Measurements from ENCODE around the gene NUDT12. TPM values are rescaled to one million over a fixed set of nuclear protein-coding genes. Genes with fewer than 3 reads are reported as not detected.

The NUDT12 gene
- total RNA-seq, result 10 to 100 TPM in 1 of 2 donors, 1 to 10 TPM in 1; 10.0 to 10.1 TPM
- long read RNA-seq, donor 1, partial matches to known transcripts, result 1 of 4 reads
- long read RNA-seq, donor 1, other reads (novel, unspliced or antisense), result 1 of 4 reads
- long read RNA-seq, donor 2, partial matches to known transcripts, result 1 of 1 reads
- long read RNA-seq, donor 2, other reads (novel, unspliced or antisense), result 0 of 1 reads

DNA sequence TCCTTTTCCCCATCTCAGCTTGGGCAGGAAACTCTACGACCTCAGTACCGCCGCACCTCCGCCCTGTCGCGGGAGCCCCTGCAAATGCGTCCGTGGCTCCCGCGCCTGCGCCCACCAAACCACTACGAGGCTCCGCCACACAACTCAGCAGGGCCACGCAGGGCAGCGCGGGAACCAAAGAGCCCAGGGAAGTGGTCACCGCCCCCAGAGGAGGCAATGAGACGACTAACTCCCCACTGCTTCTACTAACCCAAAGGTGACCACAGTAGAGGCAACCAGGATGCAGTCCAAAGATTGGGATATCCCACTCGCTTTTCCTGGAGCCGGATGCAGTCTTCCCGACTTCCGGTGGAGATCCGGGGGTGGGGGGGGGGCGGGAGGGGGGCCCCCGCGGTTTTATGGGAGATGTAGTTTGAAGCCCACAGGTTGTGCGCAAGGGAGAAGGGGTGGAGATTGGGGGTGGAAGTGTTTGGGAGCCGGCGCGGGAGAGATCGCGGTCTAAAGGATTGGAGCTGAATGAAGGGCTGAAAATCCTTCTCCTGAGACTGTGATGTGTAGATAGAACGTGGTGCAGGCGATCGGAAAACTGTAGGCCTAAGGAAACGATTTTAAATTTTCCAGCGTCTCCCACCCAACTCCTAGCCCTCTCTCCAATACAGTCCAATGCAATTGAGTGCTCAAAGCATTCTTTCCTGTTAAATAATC lies at the start of gene NUDT12:
Gene NUDT12, minus strand, starts transcription at position 337 of the 705 bp plus-strand sequence. CDS start 2,541 bp downstream, outside the sequence.
- intact Hi-C loops (cut with DNase I), result no loop called here

DNA sequence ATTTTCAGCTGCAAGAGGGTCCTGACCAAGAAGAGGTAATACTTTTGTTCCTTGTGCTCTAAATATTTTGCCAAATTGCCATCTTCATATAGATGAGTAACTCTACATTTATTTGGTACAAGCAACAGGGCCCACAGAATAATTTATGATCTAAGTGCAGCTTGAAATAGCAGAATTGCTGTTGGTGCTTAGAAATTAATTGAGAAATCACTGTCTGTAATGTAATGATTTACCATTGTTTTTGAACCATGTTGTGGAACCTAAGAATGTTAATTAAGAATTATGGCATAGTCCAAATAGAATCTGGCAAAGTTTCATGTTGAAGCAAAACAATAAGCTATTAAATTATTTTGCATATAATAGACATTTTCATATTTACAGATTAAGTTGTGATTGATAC lies 44.8 kb upstream of the NUDT12 start:
- intact Hi-C loops (cut with DNase I), result no loop called here
- no peak for DNase-seq (ENCODE audit: low spot score)

More for the DNA sequence above, at the start of gene NUDT12:
- peak; percentile 91 for DNase-seq (ENCODE audit: low spot score)

DNA sequence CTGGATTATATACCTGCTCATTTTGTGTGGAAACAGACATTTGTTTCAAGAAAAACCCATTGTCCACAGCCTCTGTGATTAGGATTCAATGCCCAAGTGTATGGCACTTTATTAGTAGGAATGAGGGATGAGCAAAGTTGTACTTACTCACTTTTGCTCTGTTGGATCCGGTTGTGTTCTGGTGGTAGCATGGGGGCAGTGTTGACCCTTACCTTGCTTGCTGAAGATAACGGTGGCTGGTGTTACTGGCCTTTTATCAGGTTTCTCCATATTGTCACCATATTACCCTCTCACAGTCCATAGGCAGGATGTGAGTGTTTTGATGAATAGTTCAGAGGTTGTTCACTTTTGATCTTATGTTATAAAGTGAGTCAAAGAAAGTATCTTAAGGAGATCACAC lies 42.7 kb upstream of the NUDT12 start:
- intact Hi-C loops (cut with DNase I), result no loop called here
- DNase-seq (ENCODE audit: low spot score), result no peak

DNA sequence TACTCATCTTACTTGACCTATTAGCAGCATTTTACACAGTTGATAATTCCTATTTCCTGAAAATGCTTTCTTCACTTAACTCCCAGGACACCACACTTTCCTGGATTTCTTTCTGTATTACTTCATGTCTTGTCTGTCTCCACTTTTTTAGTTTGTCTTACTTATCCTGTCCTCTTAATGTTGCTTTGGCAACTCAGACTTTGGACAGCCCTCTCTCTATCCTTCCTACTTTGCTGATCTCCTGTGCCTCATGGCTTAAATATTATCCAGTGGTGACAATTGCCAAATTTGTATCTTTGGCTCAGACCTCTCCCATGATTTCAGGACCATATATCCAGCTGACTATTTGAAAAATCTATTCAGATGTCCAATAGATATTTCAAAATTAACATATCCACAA lies 39.8 kb upstream of the NUDT12 start:
- intact Hi-C loops (cut with DNase I), result no loop called here

DNA sequence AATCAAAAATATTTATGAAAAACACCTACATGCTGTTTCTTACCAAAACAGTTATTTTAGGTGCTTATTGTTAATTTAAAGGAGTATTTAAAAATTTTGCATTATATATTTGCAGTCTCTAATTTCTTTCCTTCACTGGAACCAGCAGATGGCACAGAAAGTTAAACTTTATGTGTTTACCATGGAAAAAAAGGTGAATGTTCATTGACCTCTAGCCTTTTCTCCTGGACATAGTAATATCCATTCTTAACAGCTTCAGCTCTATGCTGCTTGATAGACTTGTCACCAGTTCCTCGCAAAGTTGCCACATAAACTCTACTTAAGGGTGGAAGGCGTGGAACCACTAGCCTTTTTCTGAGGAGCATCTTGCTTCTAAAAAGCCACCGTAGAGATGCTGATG lies 38.7 kb upstream of the NUDT12 start:
- intact Hi-C loops (cut with DNase I), result no loop called here
- DNase-seq (ENCODE audit: low spot score), result no peak

More for the DNA sequence above, 39.8 kb upstream of the NUDT12 start:
- DNase-seq (ENCODE audit: low spot score), result no peak

DNA sequence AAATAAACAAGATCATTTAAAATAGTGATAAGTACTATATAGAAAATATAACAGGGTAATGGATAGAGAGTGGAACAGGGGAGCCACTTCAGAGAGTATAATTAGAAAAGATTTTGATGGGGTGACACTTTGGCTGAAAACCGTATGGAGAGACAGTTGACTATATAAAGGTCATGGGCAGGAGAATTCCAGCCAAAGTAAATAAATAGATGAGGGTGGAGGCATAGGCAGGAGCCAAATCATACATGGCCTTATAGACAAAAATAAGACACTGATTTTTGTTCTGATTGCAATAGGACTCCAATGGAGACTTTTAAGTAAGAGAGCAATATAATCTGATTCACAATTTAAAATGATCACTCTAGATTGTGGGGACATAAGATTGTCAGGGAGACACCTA lies 37.5 kb upstream of the NUDT12 start:
- DNase-seq (ENCODE audit: low spot score), result no peak
- intact Hi-C loops (cut with DNase I), result no loop called here

DNA sequence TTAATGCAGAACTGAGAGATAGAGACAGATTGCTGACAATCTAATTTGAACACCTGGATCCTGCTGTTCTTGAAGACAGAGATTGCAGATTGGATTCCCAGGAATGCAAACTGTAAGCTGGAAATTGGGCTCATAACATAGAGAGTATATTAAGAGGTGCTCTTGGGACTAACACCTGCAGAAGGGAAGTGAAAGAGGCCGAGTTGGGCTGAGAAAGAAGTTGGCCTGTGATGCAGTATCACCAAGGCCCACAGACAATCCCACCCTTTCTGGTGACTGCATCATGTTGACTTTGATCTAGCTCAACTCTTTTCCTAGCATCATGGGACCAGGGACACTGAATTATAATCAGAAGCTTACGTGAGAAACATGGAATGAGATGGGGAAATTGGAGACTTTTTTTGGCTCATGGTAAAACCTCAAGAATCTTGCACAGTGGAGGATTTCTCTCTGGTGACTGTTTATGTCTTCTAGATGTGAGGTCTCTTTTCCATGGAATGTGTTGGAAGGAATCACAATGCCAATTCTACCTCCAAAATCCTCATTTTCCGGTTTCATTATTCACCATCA lies 36.5 kb upstream of the NUDT12 start:
- intact Hi-C loops (cut with DNase I), result no loop called here
- DNase-seq (ENCODE audit: low spot score), result no peak

DNA sequence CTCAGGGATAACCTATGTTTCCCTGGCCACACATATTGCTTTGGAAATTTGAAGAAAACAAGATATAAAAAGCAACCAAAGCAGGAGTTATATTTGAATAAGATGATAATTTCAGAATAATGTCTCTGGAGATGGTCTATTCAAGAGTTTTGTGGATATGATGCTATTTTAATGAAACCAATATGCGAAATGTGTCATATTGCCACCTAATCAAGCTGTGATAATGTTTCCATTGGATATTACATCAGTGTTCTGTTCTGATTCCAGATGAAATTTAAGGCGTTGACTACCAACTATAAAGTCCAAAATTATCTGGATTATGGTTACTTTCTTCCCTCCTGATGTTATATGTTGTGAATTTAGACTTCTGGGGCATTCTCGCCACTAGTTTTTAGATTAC lies 27.6 kb upstream of the NUDT12 start:
- no peak for DNase-seq (ENCODE audit: low spot score)
- intact Hi-C loops (cut with DNase I), result no loop called here

DNA sequence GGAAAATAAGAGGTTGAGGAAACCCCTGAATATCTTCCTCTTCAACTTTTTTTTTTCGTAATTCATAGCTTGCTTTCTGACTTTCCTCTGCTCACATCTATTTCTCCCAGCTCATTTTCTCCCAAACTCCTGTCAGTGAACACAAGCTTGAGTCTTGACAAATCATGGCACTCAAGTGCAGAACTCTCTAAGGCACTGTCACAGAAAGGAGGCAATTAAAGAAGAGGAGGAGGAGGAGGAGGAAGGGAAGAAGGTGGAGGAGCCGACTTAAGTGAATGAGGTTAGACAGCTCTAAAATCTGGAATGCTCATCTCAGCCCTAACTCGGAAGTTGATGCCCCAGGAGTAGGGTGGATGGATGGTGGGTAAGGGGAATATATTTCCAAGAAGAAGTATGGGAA lies 27.2 kb upstream of the NUDT12 start:
- intact Hi-C loops (cut with DNase I), result no loop called here
- DNase-seq (ENCODE audit: low spot score), result no peak

DNA sequence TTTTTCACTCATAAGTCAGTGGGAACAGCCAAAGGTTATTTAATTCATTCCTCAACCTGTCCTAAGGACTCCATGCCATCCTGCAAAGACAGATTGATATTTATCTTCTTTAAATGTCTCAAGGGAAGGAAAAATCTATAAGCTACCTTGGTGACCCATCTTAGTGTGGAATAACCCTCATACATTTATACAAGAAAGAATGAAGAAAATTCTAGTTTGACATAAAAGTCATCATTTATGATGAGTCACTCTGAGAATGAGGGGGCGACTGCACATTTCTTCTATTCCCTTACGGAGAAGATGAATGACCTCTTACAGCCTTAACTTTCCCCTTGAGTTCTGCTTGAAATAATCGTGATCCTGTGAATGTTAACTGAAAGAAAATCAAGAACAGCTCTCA lies 26.8 kb upstream of the NUDT12 start:
- DNase-seq (ENCODE audit: low spot score), result no peak
- intact Hi-C loops (cut with DNase I), result no loop called here

DNA sequence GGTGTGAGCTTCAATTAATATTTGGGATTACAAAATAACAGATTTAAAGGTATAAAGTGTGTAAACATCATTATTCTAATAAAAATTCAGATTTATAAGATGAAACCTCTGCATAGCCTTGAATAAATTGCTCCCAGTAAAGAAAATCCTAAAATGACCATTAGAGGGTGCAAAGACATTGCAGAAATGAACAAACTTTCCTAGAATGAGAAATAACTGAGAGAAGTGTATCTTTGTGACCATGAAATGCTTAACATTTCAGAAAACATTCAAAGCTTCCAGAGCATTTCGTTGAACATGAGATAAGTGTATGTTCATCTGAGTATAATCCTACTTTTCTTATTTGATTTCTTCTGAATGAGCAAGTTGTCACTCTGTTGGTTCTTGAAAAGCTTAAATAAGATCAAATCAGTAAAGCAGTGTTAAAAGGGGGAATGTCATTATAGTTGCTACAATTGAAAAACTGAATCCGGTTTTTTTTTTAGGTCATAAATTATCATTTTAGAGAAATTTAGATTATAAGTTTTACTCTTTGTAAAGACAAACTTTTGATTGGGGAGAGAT lies 24.7 kb upstream of the NUDT12 start:
- intact Hi-C loops (cut with DNase I), result no loop called here
- no peak for DNase-seq (ENCODE audit: low spot score)

DNA sequence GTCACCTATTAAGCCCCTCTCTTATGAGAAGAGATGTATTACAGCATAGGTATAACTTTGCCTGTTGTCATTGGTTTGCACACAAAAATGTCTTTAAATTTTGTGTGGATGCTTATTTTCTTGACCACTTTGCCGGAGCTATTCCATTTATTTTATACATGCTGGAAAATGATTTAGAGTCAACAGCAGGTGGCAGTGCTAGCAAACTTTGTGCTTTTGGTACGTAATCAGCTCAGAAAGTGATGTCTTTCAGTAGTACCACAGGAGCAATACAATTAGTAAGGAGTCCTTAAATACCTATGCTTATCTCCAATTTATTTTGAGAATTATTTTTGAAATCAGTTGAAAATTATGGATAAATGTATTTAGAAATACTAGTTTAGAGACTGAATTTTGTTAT lies 19.8 kb upstream of the NUDT12 start:
- DNase-seq (ENCODE audit: low spot score), result no peak
- intact Hi-C loops (cut with DNase I), result loop anchor here in 1 of 2 donors (5.0 kb wide), 1 partner anchor 650 kb away; no protein-coding TSS in a partner anchor

DNA sequence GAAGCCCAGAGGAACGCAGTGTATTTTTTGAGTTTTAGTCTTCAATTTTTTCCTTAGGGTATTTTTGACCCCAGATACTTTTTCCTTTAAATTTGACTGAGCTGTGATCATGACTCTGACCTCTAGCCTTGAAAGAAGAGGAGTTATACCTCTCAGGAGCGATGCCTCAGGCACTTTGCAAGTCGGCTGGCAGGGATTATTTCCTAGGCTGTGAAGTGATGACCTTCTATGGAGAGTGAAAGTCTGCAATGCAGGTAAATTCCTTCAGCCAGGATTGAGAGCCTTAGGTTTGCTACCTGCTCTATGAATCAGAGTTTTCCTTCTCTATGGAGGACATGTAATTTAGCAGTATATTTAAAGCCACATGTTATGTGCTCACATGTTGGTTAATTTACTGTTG lies 10.8 kb upstream of the NUDT12 start:
- intact Hi-C loops (cut with DNase I), result no loop called here
- no peak for DNase-seq (ENCODE audit: low spot score)

DNA sequence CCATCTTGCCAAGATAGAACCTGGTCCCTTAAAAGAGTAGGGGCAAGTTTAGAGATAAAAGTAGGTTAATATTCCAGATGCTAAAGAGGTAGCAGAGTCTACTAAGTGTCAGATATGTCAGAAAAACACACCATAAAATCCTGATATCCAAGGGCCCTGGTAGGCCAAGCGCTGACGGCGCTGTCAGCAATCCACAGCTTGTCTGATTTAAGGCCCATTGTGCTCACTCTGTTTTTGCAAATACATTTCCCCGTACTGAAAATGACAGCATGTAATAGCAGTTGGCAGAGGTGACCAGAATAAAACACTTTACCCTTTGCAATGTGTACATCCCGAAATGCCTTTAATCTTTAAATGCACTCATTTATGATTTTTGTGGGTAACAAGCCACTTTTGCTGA lies 9.9 kb upstream of the NUDT12 start:
- DNase-seq (ENCODE audit: low spot score), result no peak
- intact Hi-C loops (cut with DNase I), result no loop called here

DNA sequence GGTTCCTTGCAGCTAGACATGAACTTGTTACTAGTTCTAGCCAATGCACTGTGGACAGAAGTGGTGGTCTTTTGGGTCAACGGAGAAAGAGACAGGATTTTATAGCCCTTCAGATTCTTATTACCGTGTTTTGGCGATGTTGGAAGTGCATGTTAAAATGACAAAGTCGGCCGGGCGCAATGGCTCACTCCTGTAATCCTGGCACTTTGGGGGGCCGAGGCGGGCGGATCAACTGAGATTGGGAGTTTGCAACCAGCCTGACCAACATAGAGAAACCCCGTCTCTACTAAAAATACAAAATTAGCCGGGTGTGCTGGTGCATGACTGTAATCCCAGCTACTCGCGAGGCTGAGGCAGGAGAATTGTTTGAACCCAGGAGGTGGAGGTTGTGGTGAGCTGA lies 9.1 kb upstream of the NUDT12 start:
- intact Hi-C loops (cut with DNase I), result no loop called here
- DNase-seq (ENCODE audit: low spot score), result no peak

DNA sequence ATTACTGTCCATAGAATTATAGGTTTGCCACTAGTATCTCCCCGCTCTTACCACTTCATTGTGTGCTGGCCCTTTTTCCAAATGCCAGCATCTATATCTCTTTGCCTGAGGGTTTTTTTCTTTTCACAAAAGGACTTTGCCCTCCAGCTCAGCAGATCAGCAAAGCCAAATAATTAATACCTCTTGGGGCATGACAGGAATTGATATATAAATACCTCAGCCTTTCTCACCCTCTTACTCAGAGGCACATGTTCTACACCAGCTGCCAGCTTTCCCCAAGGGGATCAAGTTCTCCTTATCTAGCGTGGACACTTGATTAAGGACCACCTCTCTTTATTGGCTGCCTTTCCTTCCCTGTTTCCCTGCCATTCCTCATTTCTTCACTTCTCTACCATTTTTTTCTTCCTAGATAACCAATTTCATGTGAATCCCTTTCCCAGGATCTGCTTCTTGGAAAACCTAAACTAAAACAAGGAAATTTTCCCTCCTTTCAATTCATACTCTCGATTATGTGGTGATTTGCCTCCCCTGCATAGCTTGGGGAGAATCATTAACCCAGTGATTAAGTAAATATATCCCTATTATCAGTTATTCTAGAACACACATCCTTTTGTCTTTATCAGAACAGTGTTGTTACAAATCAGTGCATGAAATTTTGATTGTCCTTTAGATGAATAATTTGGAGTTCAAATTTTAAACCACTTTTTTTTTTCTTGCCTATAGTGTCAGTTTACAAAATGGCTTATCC lies 6.9 kb upstream of the NUDT12 start:
- DNase-seq (ENCODE audit: low spot score), result no peak
- intact Hi-C loops (cut with DNase I), result no loop called here

DNA sequence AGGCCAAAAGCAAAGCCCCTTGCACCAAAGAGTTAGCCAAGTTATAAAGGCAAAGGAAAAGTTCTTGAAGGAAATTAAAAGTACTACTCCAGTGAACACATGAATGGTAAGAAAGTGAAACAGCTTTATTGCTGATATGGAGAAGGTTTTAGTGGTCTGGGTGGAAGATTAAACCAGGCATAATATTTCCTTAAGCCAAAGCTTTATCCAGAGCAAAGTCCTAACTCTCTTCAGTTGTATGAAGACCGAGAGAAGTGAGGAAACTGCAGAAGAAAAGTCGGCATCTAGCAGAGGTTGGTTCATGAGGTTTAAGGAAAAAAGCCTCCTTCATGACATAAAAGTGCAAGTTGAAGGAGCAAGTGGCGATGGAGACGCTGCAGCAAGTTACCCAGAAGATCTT lies 3.1 kb upstream of the NUDT12 start:
- intact Hi-C loops (cut with DNase I), result no loop called here

DNA sequence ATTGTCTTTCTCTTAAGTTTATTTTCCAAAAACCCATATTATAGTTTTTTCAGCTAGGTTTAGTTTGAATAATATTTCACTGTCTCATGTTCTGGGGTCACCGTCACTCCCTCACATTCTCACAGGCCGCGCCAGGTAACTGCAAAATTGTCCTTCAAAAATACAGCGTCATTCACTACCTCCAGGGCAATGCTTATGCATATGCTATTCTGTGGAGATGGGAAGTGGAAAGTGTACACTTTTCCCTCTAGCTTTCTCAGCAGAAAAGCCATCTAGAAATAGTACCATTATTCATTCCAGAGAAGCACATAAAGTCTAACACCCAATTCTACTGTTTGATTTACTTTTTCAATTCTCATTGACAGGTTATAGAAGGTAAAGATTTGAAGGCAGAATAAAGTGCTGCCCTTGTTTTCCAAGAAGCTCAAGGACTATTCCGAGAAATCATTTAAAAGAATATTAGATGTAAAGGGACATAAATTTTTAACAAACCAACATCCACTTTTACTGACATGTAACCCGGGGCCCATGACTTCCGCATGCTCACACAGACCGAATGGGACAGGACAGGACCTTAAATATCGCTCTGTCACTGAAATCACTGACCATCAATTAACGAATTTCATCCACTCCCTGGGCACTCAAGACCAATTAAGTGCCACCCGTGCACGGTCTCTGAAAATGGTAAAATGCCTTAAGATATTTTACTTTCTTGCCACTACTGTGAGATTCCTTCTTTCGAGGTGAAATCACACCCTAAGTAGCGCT lies 720 bp downstream of the NUDT12 start:
- no peak for DNase-seq (ENCODE audit: low spot score)
- intact Hi-C loops (cut with DNase I), result no loop called here

More for the DNA sequence above, 3.1 kb upstream of the NUDT12 start:
- no peak for DNase-seq (ENCODE audit: low spot score)

DNA sequence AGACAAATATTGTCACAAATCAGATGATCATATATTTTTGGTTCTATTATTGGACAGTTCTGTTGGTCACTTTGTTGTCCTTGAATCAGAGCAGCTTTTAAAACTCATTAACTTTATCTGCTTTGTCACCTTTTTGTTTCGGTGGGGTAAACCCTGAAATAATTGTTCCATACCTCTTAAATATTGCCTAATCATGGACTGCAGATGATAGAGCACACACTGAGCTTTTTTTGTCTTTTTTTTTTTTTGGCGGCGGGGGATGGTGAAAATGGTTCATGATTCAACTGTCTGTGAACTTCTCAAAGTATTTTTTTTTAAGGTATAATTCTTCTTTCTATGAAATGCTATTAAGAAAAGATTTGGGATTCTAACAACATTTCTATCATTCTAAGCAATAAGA lies 1.8 kb downstream of the NUDT12 start:
- intact Hi-C loops (cut with DNase I), result no loop called here
- DNase-seq (ENCODE audit: low spot score), result no peak
